Stomach (tissue), 4 donors: ENCODE results near the gene AKIP1.

Experiments used
- CTCF ChIP-seq, 7 experiments: fragments of 450-650 bp in 4 of 7; fragments of 200-600 bp in 3 of 7; sonication (generic) in 3 of 7; IDR thresholded peaks; one replicate each; pipeline ENCODE4 v1.5.1; 2016 to 2019; ENCODE audit warnings: antibody characterized with exemption in 7 of 7, control low read depth in 2 of 7, mild to moderate bottlenecking in 1 of 7
- EP300 ChIP-seq: sonication (generic); formaldehyde crosslinking; IDR thresholded peaks from one replicate; pipeline ENCODE4 v1.6.1; 2017; ENCODE audit warnings: antibody characterized with exemption
- POLR2A ChIP-seq, 4 donors: fragments of 450-650 bp; IDR thresholded peaks; one replicate each; pipeline ENCODE4 v1.6.1; 2016; ENCODE audit warnings: antibody characterized with exemption in 4 of 4, control low read depth in 2 of 4, mild to moderate bottlenecking in 1 of 4, moderate library complexity in 1 of 4

DNA sequence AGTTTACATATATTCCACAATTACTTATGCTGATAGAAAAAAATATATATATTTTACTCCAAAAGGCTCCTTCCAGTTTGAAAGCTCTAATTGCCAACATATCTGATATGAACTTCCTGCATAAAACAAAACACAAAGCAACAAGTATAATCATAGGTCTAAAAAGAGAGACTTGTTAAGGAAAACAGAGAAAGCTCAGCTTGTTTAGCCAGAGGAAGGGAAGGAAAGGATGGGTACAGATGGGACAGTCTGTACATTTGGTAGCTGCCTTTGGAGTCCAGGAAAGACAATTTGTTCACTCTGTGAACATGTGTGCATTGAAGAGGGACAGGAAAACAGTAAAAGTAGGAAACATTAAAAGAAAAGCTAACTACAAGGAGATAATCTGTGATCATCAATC lies 45.7 kb upstream of the AKIP1 start:
- no peak for TF ChIP-seq POLR2A (IDR thresholded peaks at IDR 0.05)
- no peak for TF ChIP-seq CTCF (IDR thresholded peaks at IDR 0.05)
- no peak for TF ChIP-seq EP300
